Spleen (tissue), 11 donors: ENCODE results near the gene RBM22. TPM values are rescaled to one million over a fixed set of nuclear protein-coding genes. Genes with fewer than 3 reads are reported as not detected.

Experiments
- DNase-seq: peaks from one replicate; pipeline ENCODE4 v3.0.0-alpha.2; 2020
- H3K27ac ChIP-seq, 8 donors: fragments of 200-600 bp; sonication (generic) in 7 of 8; 1 replicate in 4 of 8; 2 replicates in 4 of 8; pipeline versions ENCODE4 v1.5.0 to v1.8.0; 2016 to 2021; ENCODE audit warnings: inconsistent platforms in 4 of 8, mild to moderate bottlenecking in 4 of 8, moderate library complexity in 1 of 8
- H3K27me3 ChIP-seq, 7 donors: fragments of 200-600 bp; sonication (generic) in 6 of 7; replicated peaks in 1 of 7; 1 replicate in 4 of 7; 2 replicates in 3 of 7; pipeline versions ENCODE4 v1.5.0 to v1.8.0; 2016 to 2021; ENCODE audit warnings: inconsistent platforms in 3 of 7, mild to moderate bottlenecking in 1 of 7
- H3K36me3 ChIP-seq, 6 donors: fragments of 200-600 bp; sonication (generic) in 5 of 6; 1 replicate in 4 of 6; 2 replicates in 2 of 6; pipeline versions ENCODE4 v1.5.0 to v1.8.0; 2016 to 2021; ENCODE audit warnings: inconsistent platforms in 2 of 6
- H3K4me1 ChIP-seq, 6 donors: fragments of 200-600 bp; sonication (generic) in 5 of 6; 1 replicate in 3 of 6; 2 replicates in 3 of 6; pipeline versions ENCODE4 v1.5.0 to v1.8.0; 2016 to 2021; ENCODE audit warnings: inconsistent platforms in 3 of 6
- H3K4me3 ChIP-seq, 8 donors: fragments of 200-600 bp; sonication (generic) in 7 of 8; 1 replicate in 4 of 8; 2 replicates in 4 of 8; pipeline versions ENCODE4 v1.5.0 to v1.8.0; 2016 to 2021; ENCODE audit warnings: inconsistent platforms in 4 of 8, mild to moderate bottlenecking in 4 of 8, moderate library complexity in 2 of 8
- H3K9me3 ChIP-seq, 8 donors: fragments of 200-600 bp; sonication (generic) in 7 of 8; 1 replicate in 4 of 8; 2 replicates in 4 of 8; pipeline versions ENCODE4 v1.5.0 to v1.8.0; 2016 to 2021; ENCODE audit warnings: inconsistent platforms in 4 of 8
- POLR2A ChIP-seq, 3 donors: fragments of 450-650 bp; IDR thresholded peaks; one replicate each; pipeline ENCODE4 v1.5.1; 2017; ENCODE audit warnings: antibody characterized with exemption in 3 of 3, mild to moderate bottlenecking in 1 of 3
- POLR2AphosphoS5 ChIP-seq, 3 donors: sonication (generic); formaldehyde crosslinking; IDR thresholded peaks; one replicate each; pipeline ENCODE4 v1.5.1; 2017; ENCODE audit warnings: antibody characterized with exemption in 3 of 3
- WGBS, 5 donors: extraction: QIAGEN DNeasy Blood & Tissue Kit in 3 of 5; methylation state at CpG; one replicate each; pipeline versions ENCODE4 v1.1.5 to v1.1.7; 2013 to 2018; 5-methylcytosine and 5-hydroxymethylcytosine counted together
- intact Hi-C: fragments of 100-400 bp; cut with DNase I; formaldehyde crosslinking; loops from one replicate; pipeline ENCODE4 v1.15.0; 2023; ENCODE audit warnings: low total_unique reads
- polyA plus RNA-seq, 3 donors: library from polyadenylated mRNA; stranded (reverse); fragments of 200-250 nt; gene quantifications; one replicate each; pipeline ENCODE4 v1.2.1, GENCODE V29; 2013
- total RNA-seq, 7 donors: library from RNA; depleted of rRNA in 3 of 7; stranded (reverse); fragments of >200 nt in 3 of 7; fragmentation: NEBNext Ultra II Directional in 4 of 7; extraction: Animal tissue kit (Norgen Biotek cat#: 25700) in 4 of 7; gene quantifications; one replicate each; pipeline versions ENCODE4 v1.1.0 to v1.2.1, GENCODE V29; 2016 to 2021
- TF ChIP-seq, protein P1 (sequence below), 11 experiments: fragments of 200-600 bp in 7 of 11; fragments of 450-650 bp in 4 of 11; sonication (generic) in 4 of 11; IDR thresholded peaks in 8 of 11; conservative IDR thresholded peaks in 3 of 11; 1 replicate in 7 of 11; 2 replicates in 4 of 11; pipeline versions ENCODE4 v1.4.0 to v1.8.0; 2016 to 2021; ENCODE audit warnings: antibody characterized with exemption in 11 of 11, inconsistent platforms in 4 of 11, mild to moderate bottlenecking in 1 of 11
- donor health status: healthy with polysubstance abuse.
- donor health status: DM: no; HTN: no; CAD: no; lungs with moderate emphysema.
- donor health status: DM: no; HTN: no; CAD: no.
- donor health status: Bipolar disorder and iron deficiency.
- donor health status: healthy.
- donor health status: DM: no; HTN: no; CAD: no.
- donor health status: DM: yes; HTN: yes; CAD: no.

Gene RBM22
- total and polyA plus RNA-seq, 10 donors: 31.4 to 66.9 (median 56.5) TPM

DNA sequence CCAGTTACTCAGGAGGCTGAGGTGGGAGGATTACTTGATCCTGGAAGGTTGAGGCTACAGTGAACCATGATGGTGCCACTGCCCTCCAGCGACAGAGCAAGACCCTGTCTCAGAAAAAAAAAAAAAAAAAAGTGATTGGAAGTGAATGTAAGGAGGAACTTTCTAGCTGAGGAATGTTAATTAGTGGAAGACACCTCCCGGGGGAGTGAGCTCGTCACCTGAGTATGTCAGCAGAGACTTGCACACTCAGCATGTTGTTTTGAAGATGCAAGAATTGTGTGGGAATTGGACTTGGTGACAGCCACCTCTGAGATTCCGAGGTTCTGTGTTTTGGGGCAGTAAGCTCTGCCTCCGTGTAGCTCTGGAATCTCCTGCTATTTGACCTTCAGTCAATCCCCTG, 56.8 kb downstream of the RBM22 start:
- no peak overlapping the region for H3K4me3 ChIP-seq
- no peak for DNase-seq
- no peaks in the 10 kb centered on the region for H3K27me3 ChIP-seq
- H3K27ac ChIP-seq: peak overlapping the region in 7 of 8 donors; percentile 9 to 89 (median 86)
- no peaks in the 10 kb centered on the region for H3K9me3 ChIP-seq
- TF ChIP-seq, protein P1, sequence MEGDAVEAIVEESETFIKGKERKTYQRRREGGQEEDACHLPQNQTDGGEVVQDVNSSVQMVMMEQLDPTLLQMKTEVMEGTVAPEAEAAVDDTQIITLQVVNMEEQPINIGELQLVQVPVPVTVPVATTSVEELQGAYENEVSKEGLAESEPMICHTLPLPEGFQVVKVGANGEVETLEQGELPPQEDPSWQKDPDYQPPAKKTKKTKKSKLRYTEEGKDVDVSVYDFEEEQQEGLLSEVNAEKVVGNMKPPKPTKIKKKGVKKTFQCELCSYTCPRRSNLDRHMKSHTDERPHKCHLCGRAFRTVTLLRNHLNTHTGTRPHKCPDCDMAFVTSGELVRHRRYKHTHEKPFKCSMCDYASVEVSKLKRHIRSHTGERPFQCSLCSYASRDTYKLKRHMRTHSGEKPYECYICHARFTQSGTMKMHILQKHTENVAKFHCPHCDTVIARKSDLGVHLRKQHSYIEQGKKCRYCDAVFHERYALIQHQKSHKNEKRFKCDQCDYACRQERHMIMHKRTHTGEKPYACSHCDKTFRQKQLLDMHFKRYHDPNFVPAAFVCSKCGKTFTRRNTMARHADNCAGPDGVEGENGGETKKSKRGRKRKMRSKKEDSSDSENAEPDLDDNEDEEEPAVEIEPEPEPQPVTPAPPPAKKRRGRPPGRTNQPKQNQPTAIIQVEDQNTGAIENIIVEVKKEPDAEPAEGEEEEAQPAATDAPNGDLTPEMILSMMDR (IDR thresholded peaks at IDR 0.05 in 8 of 11, conservative IDR thresholded peaks at IDR 0.05 in 3 of 11): no peak
- TF ChIP-seq POLR2A (IDR thresholded peaks at IDR 0.05): no peak
- no peak for TF ChIP-seq POLR2AphosphoS5 (IDR thresholded peaks at IDR 0.05)
- 65 to 81% (median 74%) methylated on average over 5 of the region's 5 CpGs for WGBS, 5 donors
- intact Hi-C loops: no loop called here
- H3K4me1 ChIP-seq: peaks cover 27 to 100% (median 58%) of the 10 kb centered on the region in 6 donors
- peaks cover 0 to 14% (median 9%) of the 10 kb centered on the region in 6 donors for H3K36me3 ChIP-seq

DNA sequence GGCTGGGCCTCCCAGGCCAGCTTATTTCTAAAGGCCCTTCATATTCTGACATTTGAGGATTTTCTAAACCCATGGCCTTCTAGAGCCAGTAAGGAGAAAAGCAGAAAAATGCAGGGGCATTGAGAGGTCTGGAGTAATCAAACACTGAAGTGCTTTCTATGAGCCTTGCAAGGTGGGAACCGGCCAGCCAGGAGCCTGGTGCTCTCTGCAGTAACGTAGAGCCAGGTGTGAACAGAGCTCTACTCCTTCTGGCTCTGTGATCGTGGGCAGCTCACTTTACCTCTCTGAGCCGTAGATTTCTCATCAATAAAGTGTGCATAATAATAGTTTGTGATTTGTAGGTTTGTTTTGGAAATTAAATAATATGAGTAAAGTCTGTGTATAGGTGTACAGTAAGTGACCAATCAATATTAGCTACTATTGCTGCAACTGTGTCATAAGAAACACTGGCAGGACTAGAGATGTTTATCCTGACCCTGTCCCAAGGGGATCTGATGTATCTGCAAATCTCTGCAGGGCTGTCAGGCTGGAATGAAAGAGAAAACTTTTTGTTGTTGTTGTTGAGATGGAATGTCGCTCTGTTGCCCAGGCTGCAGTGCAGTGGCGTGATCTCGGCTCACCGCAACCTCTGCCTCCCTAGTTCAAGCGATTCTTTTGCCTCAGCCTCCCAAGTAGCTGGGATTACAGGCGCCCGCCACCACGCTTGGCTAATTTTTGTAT, 57.7 kb downstream of the RBM22 start:
- Histone ChIP-seq H3K27ac (peak overlapping the region in 7 of 8 donors; percentile 82 to 89 (median 86)), H3K4me3 (peak overlapping the region in 5 of 8 donors; percentile 15 to 60 (median 30)), H3K9me3 (no peaks in the 10 kb centered on the region), H3K4me1 (peaks cover 29 to 100% (median 62%) of the 10 kb centered on the region in 6 donors), H3K36me3 (peaks cover 0 to 5% (median 4%) of the 10 kb centered on the region in 6 donors), H3K27me3 (no peaks in the 10 kb centered on the region)
- intact Hi-C loops: no loop called here
- no peak for TF ChIP-seq POLR2AphosphoS5 (IDR thresholded peaks at IDR 0.05)
- TF ChIP-seq, protein P1 (IDR thresholded peaks at IDR 0.05 in 8 of 11, conservative IDR thresholded peaks at IDR 0.05 in 3 of 11): no peak
- no peak for TF ChIP-seq POLR2A (IDR thresholded peaks at IDR 0.05)
- 80 to 88% (median 84%) methylated on average over 12 of the region's 12 CpGs for WGBS, 5 donors
- no peak for DNase-seq

DNA sequence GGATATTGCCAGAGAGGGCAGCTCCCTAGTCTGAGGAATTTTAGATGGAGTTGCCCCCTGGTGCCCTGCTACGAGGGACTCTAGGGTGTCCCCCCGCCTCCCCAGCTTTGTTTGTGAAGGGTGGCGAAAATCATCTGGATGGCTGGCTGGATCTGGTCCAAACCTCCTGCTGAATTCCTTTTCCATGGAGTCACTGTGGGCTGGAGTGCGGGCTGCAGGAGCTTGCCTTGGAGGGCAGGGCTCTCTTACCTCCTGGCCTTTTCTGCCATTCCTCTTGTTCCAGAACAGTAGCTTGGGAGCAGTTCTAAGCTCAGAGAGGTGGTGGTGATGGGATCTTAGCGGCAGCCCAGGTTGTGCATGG, 58.3 kb downstream of the RBM22 start:
- Histone ChIP-seq H3K9me3 (no peaks in the 10 kb centered on the region), H3K27me3 (no peaks in the 10 kb centered on the region), H3K36me3 (no peaks in the 10 kb centered on the region), H3K4me1 (peaks cover 29 to 100% (median 63%) of the 10 kb centered on the region in 6 donors), H3K27ac (peak overlapping the region in 7 of 8 donors; percentile 82 to 89 (median 86)), H3K4me3 (peak overlapping the region in 5 of 8 donors; percentile 15 to 60 (median 30))
- intact Hi-C loops: no loop called here
- TF ChIP-seq POLR2A (IDR thresholded peaks at IDR 0.05) (no peak), POLR2AphosphoS5 (IDR thresholded peaks at IDR 0.05) (peak in 2 of 3 donors; percentile 44 to 45)
- TF ChIP-seq, protein P1 (IDR thresholded peaks at IDR 0.05 in 8 of 11, conservative IDR thresholded peaks at IDR 0.05 in 3 of 11): no peak
- WGBS, 5 donors: 46 to 73% (median 70%) methylated on average over 4 to 5 of the region's 5 CpGs
- DNase-seq: peak; percentile 46

DNA sequence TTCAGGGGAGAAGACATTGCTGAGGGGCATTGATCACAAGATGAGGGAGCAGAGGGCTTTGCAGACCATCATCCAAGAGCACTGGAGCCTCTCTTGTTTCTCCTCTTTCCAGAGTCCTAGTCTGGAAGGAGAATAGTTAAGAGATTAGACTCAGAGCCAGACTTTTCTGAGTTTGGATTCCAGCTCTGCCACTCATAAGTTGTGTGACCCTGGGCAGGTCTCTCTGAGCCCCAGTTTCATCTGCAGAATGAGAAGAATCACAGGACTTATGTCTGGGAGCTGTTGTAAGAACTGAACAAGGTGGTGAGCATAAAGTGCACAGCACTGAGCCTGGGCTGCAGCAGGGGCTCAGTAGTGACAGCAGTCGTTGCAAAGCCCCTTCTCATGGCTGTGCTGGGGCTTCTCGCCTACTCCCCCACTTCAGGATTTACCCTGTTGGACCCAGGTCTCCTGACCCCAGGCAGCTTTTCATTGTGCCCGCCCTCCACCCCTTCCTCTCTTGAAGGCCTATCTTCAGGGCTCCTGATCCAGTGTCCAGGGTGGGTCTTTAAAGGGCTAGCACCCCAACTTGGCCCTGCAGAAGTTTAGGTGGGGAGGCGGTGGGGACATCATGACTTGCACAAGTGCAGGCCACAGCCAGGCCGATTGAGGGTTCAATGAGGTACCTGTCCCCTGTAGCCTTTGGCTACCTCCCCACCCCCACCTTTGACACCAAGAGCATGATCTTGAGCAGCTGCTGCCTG, 58.9 kb downstream of the RBM22 start:
- no peak for DNase-seq
- TF ChIP-seq POLR2AphosphoS5 (IDR thresholded peaks at IDR 0.05): no peak
- TF ChIP-seq POLR2A (IDR thresholded peaks at IDR 0.05): no peak
- TF ChIP-seq, protein P1 (IDR thresholded peaks at IDR 0.05 in 8 of 11, conservative IDR thresholded peaks at IDR 0.05 in 3 of 11): no peak
- Histone ChIP-seq H3K9me3 (no peaks in the 10 kb centered on the region), H3K27ac (peak overlapping the region; percentile 80 to 89 (median 86)), H3K36me3 (no peaks in the 10 kb centered on the region), H3K27me3 (no peaks in the 10 kb centered on the region), H3K4me1 (peaks cover 29 to 100% (median 64%) of the 10 kb centered on the region in 6 donors), H3K4me3 (peak overlapping the region in 6 of 8 donors; percentile 11 to 60 (median 32))
- 42 to 75% (median 69%) methylated on average over 5 of the region's 5 CpGs for WGBS, 5 donors
- intact Hi-C loops: no loop called here
